Colonic mucosa (tissue), 4 donors: ENCODE measurements around the gene TMEM217. TPM values are rescaled to one million over a fixed set of nuclear protein-coding genes. Genes with fewer than 3 reads are reported as not detected.
"Not testable (repeated sequence)": the region's sequence is repeated elsewhere in the genome, so short reads cannot be mapped to it uniquely, and the experiment has no call there.

Experiments
- DNase-seq: peaks from one replicate; pipeline ENCODE4 v3.0.0-alpha.2; 2020
- H3K27ac ChIP-seq: fragments of 200-600 bp; one replicate; pipeline ENCODE4 v1.8.0; 2021
- H3K27me3 ChIP-seq: fragments of 200-600 bp; one replicate; pipeline ENCODE4 v1.8.0; 2021
- H3K36me3 ChIP-seq: fragments of 200-600 bp; one replicate; pipeline ENCODE4 v1.8.0; 2021
- H3K4me1 ChIP-seq: fragments of 200-600 bp; one replicate; pipeline ENCODE4 v1.8.0; 2021; ENCODE audit warnings: mild to moderate bottlenecking
- H3K4me3 ChIP-seq: fragments of 200-600 bp; one replicate; pipeline ENCODE4 v1.8.0; 2021
- H3K9ac ChIP-seq, 2 donors: one replicate each; pipeline ENCODE4 v1.7.0; 2013; ENCODE audit warnings: control low read depth in 2 of 2, low read depth in 2 of 2, low read length in 2 of 2
- H3K9me3 ChIP-seq: fragments of 200-600 bp; one replicate; pipeline ENCODE4 v1.8.0; 2021
- intact Hi-C: fragments of 100-400 bp; cut with DNase I; formaldehyde crosslinking; loops from one replicate; pipeline ENCODE4 v1.14.1; 2022
- total RNA-seq, 2 donors: library from RNA; stranded (reverse); fragmentation: NEBNext Ultra II Directional in 1 of 2; extraction: Animal tissue kit (Norgen Biotek cat#: 25700) in 1 of 2; gene quantifications; one replicate each; pipeline ENCODE4 v1.2.1, GENCODE V29; 2021
- TF ChIP-seq, protein P1 (sequence below): fragments of 200-600 bp; IDR thresholded peaks from one replicate; pipeline ENCODE4 v1.8.0; 2022; ENCODE audit warnings: antibody characterized with exemption, mild to moderate bottlenecking
- donor health status: healthy.
- donor health status: DM: no; HTN: no; CAD: no.
- donor health status: DM: no; HTN: no; CAD: no.

The TMEM217 gene
- total RNA-seq, 2 donors from 2014 or later, result 0.62 to 1.2 TPM

DNA sequence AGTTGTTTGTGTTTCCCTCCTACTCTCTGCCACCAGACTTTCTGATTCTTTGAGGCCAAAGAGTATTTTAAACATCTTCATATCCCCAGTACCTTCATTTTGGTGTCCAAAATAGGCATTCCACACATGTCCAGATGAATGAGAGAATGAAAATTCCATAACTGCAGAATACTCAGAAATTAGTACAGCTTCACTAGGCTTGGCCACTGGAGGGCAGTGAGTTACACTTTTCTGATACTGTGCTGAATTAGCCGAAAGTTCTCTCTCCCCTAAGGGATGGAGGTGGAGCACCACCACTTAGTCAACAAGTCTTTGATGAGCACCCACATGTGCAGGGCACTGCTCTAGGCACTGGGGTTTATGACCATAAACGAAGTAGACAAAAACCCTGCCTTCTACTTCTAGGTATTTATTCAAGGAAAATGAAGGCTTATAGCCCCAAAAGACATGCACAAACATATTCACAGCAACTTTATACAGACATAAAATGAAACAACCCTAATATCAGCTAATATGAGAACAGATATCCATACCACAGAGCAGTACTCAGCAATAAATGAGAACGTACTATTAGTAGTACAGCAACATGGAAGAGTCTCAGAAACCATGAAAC, 46.1 kb upstream of the TMEM217 start:
- Histone ChIP-seq H3K27ac (no peak overlapping the region), H3K27me3 (no peaks in the 10 kb centered on the region), H3K9me3 (no peaks in the 10 kb centered on the region), H3K9ac (no peak overlapping the region), H3K4me1 (no peaks in the 10 kb centered on the region), H3K36me3 (no peaks in the 10 kb centered on the region), H3K4me3 (no peak overlapping the region)
- intact Hi-C loops, result no loop called here
- TF ChIP-seq, protein P1, sequence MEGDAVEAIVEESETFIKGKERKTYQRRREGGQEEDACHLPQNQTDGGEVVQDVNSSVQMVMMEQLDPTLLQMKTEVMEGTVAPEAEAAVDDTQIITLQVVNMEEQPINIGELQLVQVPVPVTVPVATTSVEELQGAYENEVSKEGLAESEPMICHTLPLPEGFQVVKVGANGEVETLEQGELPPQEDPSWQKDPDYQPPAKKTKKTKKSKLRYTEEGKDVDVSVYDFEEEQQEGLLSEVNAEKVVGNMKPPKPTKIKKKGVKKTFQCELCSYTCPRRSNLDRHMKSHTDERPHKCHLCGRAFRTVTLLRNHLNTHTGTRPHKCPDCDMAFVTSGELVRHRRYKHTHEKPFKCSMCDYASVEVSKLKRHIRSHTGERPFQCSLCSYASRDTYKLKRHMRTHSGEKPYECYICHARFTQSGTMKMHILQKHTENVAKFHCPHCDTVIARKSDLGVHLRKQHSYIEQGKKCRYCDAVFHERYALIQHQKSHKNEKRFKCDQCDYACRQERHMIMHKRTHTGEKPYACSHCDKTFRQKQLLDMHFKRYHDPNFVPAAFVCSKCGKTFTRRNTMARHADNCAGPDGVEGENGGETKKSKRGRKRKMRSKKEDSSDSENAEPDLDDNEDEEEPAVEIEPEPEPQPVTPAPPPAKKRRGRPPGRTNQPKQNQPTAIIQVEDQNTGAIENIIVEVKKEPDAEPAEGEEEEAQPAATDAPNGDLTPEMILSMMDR, result peak; percentile 27
- no peak for DNase-seq

DNA sequence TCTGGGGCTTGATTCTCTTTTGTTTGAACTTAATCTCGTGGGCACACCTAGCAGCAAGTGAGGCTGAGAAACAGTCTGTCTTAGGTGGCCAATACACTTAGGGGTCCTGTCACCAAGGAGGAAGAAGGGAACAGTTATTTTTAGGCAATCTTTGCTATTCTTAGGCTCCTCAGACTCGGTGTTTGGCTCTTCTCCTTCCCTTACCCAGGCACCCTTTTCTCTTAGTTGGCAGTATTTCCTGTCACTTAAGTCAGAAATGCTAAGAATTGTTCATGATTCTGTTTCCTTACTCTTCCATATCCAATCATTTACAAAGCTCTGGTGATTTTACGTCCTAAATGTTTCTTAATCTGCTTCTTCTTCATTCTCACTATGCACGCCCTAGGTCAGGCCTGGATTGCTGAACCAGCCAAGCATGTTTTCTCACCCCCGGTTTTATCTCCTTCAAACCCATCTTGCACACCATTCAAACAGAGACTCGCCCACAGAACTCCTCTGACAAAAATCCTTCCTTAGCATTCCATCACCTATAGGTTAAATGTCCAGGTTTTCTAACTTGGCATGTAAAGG, 45.2 kb upstream of the TMEM217 start:
- H3K4me1 ChIP-seq, result no peaks in the 10 kb centered on the region
- no peak for DNase-seq
- no peak overlapping the region for H3K27ac ChIP-seq
- H3K27me3 ChIP-seq, result no peaks in the 10 kb centered on the region
- intact Hi-C loops, result no loop called here
- H3K4me3 ChIP-seq, result no peak overlapping the region
- no peaks in the 10 kb centered on the region for H3K9me3 ChIP-seq
- no peak overlapping the region for H3K9ac ChIP-seq
- TF ChIP-seq, protein P1, result no peak
- no peaks in the 10 kb centered on the region for H3K36me3 ChIP-seq

DNA sequence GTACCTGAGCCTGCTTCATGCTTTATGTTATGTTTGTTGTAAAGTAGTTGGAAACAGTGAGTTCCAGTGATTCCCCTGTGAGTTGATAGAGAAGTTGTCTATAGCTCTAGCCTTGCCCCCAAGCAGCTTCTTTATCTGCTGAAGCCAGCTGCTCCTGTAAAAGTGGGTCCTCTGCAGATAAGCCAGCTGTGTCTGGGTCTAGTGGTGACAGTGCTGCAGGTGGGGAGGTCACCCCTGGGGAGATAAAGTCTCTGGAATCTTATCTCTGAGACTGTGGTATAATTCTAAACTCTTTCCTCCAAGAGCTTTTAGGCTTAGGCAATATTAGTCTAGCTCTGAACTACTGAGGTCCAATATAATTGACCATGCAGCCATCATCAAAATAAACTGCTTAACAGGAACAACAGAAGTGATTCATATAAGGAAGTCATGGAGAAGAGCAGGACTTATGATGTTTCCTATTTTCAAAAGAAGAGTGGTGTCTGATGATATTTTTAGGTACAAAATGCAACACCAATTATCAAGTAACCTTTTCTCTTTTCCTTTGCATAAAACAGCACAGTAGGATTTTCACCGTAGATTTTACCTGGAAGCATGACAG, 44.2 kb upstream of the TMEM217 start:
- Histone ChIP-seq H3K4me3 (no peak overlapping the region), H3K27me3 (no peaks in the 10 kb centered on the region), H3K4me1 (no peaks in the 10 kb centered on the region), H3K27ac (no peak overlapping the region), H3K9me3 (no peaks in the 10 kb centered on the region), H3K36me3 (no peaks in the 10 kb centered on the region), H3K9ac (no peak overlapping the region)
- TF ChIP-seq, protein P1, result no peak
- intact Hi-C loops, result no loop called here
- no peak for DNase-seq

DNA sequence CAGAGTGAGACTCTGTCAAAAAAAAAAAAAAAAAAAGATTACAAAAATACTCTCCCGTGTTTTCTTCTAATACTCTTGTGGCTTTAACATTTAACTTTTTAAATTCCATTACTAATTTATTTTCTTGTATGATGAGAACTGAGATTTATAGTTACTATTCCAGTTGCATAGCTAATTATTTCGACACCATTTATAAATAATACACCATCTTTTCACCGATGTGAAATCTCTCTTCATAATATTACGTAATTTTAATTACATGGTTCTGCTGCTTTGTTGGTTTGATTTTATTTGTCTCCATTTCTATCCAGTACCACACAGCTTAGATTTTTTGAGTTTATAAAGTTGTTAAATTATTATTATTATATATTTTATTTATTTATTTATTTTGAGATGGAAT, 42.0 kb upstream of the TMEM217 start:
- TF ChIP-seq, protein P1, result no peak
- intact Hi-C loops, result no loop called here
- Histone ChIP-seq H3K36me3 (no peaks in the 10 kb centered on the region), H3K9me3 (no peaks in the 10 kb centered on the region), H3K27ac (no peak overlapping the region), H3K27me3 (no peaks in the 10 kb centered on the region), H3K4me3 (no peak overlapping the region), H3K4me1 (no peaks in the 10 kb centered on the region), H3K9ac (no peak overlapping the region)
- DNase-seq, result no peak

DNA sequence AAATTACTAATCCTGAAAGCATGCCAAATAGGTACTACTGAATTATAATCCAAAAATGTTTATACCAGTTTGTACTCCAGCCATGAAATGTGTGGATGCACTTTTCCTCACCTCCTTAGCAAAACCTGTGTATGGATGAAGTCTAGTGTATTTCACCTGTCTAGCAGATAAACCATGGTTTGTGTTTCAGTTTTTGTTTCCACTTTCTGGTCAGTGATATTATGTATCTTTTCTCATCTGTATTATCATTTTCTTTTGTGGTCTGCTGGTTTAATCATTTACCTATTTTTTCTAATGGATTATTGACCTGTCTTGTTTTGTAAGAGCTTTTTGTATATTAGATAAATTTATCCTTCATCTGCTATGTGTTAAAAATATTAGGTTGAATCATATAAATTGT, 41.0 kb upstream of the TMEM217 start:
- H3K27me3 ChIP-seq, result no peaks in the 10 kb centered on the region
- no peak overlapping the region for H3K9ac ChIP-seq
- H3K9me3 ChIP-seq, result no peaks in the 10 kb centered on the region
- H3K4me1 ChIP-seq, result no peaks in the 10 kb centered on the region
- TF ChIP-seq, protein P1, result no peak
- H3K4me3 ChIP-seq, result no peak overlapping the region
- intact Hi-C loops, result no loop called here
- DNase-seq, result no peak
- no peak overlapping the region for H3K27ac ChIP-seq
- no peaks in the 10 kb centered on the region for H3K36me3 ChIP-seq

DNA sequence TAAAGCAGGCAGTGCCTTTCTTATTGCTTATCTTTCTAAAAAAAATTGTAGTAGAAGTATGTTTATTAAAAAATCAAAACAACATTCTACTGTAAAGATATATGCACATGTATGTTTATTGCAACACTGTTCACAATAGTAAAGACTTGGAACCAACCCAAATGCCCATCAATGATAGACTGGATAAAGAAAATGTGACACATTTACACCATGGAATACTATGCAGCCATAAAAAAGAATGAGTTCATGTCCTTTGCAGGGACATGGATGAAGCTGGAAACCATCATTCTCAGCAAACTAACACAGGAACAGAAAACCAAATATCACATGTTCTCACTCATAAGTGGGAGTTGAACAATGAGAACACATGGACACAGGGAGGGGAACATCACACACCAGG, 39.7 kb upstream of the TMEM217 start:
- H3K4me3 ChIP-seq, H3K27ac ChIP-seq, H3K27me3 ChIP-seq, H3K36me3 ChIP-seq, DNase-seq, intact Hi-C loops, H3K4me1 ChIP-seq, H3K9ac ChIP-seq, H3K9me3 ChIP-seq: not testable (repeated sequence)
